ENCODE data around the gene SETSIP. TPM values are rescaled to one million over a fixed set of nuclear protein-coding genes. Genes with fewer than 3 reads are reported as not detected.

Gene SETSIP
- total RNA-seq (2021) = not detected in 2 replicates
- percentile 21 among the genes with signal in this experiment for Bru-seq, nascent RNA
- percentile 21 among the genes with signal in this experiment for BruChase-seq, experiment 1, labeled RNA remaining after a 2-hour chase
- BruChase-seq, experiment 2, labeled RNA remaining after a 6-hour chase = percentile 23 among the genes with signal in this experiment
- long read RNA-seq = 0 reads

- H3K4me2 ChIP-seq = no peak within 1 kb of the TSS
- H2AFZ ChIP-seq = 0 out of 2 replicates have a peak within 1 kb of the TSS, but pooled peaks have one; percentile 44
- H3K79me2 ChIP-seq (ENCODE audit: low read depth) = no peaks in the 10 kb centered on the region
- no peaks in the 10 kb centered on the region for H3K27me3 ChIP-seq (ENCODE audit: insufficient read depth, low read depth)
- TF ChIP-seq EZH2 (IDR thresholded peaks at IDR 0.05; ENCODE audit: low read depth) (no peak), CTCF (conservative IDR thresholded peaks at IDR 0.05) (no peak)
- 0 out of 2 replicates have a peak, but pooled peaks cover 4% of the 10 kb centered on the region for H3K4me1 ChIP-seq (replicated peaks; ENCODE audit: insufficient read depth)
- H3K36me3 ChIP-seq (ENCODE audit: low read depth) = no peaks in the 10 kb centered on the region
- ChIA-PET POLR2A (ENCODE audit: unreplicated experiment) (no interaction called here), CTCF (no interaction called here)
- no peak within 1 kb of the TSS for H3K27ac ChIP-seq
- H3K9me2 ChIP-seq (ENCODE audit: insufficient read depth) = no peaks in the 10 kb centered on the region
- no peaks in the 10 kb centered on the region for H3K9me3 ChIP-seq (ENCODE audit: insufficient read depth, low read depth)
- no peaks in the 10 kb centered on the region for H4K20me1 ChIP-seq (ENCODE audit: insufficient read depth)
- intact Hi-C loops (cut with micrococcal nuclease; ENCODE audit: unreplicated experiment) = no loop called here
- no peak within 1 kb of the TSS for H3K4me3 ChIP-seq
- H3F3A ChIP-seq (ENCODE audit: insufficient read depth, low read depth) = peaks cover 3% of the 10 kb centered on the region; the same call in 1 of the 2 replicates
- BruUV-seq (replicated peaks) = no TSS peak
- DNase-seq = no peak
Measured at GRCh38 chr1:92075311-92075710, at the start of gene SETSIP. TSS of gene SETSIP (minus strand) at chr1:92075411. CDS start at chr1:92075411, 0 bp downstream.

- CTCF ChIA-PET = no interaction called here
- POLR2A ChIA-PET (ENCODE audit: unreplicated experiment) = interaction anchor here (0.9 kb wide), 1 partner anchor 17 kb away, joined by 10 read pairs; no protein-coding TSS in a partner anchor
- BruUV-seq (replicated peaks) = no TSS peak
Measured at GRCh38 chr1:92123868-92124267, 48.7 kb upstream of the SETSIP start.

GRCh38 chr1:92118826-92119225 lies 43.6 kb upstream of the SETSIP start:
- Histone ChIP-seq H2AFZ (no peak overlapping the region), H3K36me3 (ENCODE audit: low read depth) (no peaks in the 10 kb centered on the region), H3F3A (ENCODE audit: insufficient read depth, low read depth) (no peaks in the 10 kb centered on the region), H3K4me3 (no peak overlapping the region), H3K27ac (no peak overlapping the region), H3K4me2 (peak overlapping the region; percentile 26; the same call in 1 of the 2 replicates), H3K79me2 (ENCODE audit: low read depth) (no peaks in the 10 kb centered on the region), H3K4me1 (replicated peaks; ENCODE audit: insufficient read depth) (peaks cover 9% of the 10 kb centered on the region), H3K9me3 (ENCODE audit: insufficient read depth, low read depth) (no peaks in the 10 kb centered on the region), H3K27me3 (ENCODE audit: insufficient read depth, low read depth) (no peaks in the 10 kb centered on the region), H4K20me1 (ENCODE audit: insufficient read depth) (no peaks in the 10 kb centered on the region), H3K9me2 (ENCODE audit: insufficient read depth) (0 out of 2 replicates have a peak, but pooled peaks cover 3% of the 10 kb centered on the region)
- ChIA-PET POLR2A (ENCODE audit: unreplicated experiment) (interaction anchor here (0.6 kb wide), 1 partner anchor 9 kb away, joined by 23 read pairs; no protein-coding TSS in a partner anchor), CTCF (interaction anchor here (0.6 kb wide), 1 partner anchor 1110 kb away, joined by 5 read pairs; no protein-coding TSS in a partner anchor)
- DNase-seq = peak; percentile 8 to 67
- intact Hi-C loops (cut with micrococcal nuclease; ENCODE audit: unreplicated experiment) = no loop called here
- TF ChIP-seq CTCF (conservative IDR thresholded peaks at IDR 0.05) = no peak
- TF ChIP-seq EZH2 (IDR thresholded peaks at IDR 0.05; ENCODE audit: low read depth) = no peak
- no TSS peak for BruUV-seq (replicated peaks)

More at GRCh38 chr1:92123868-92124267, 48.7 kb upstream of the SETSIP start:
- no peaks in the 10 kb centered on the region for H3K9me2 ChIP-seq (ENCODE audit: insufficient read depth)
- H3K27ac ChIP-seq = no peak overlapping the region
- H3K4me3 ChIP-seq = no peak overlapping the region
- H3K4me1 ChIP-seq (replicated peaks; ENCODE audit: insufficient read depth) = peaks cover 4% of the 10 kb centered on the region
- DNase-seq = no peak
- H3K27me3 ChIP-seq (ENCODE audit: insufficient read depth, low read depth) = no peaks in the 10 kb centered on the region
- H3K79me2 ChIP-seq (ENCODE audit: low read depth) = no peaks in the 10 kb centered on the region
- no peaks in the 10 kb centered on the region for H3F3A ChIP-seq (ENCODE audit: insufficient read depth, low read depth)
- H3K9me3 ChIP-seq (ENCODE audit: insufficient read depth, low read depth) = no peaks in the 10 kb centered on the region
- H3K36me3 ChIP-seq (ENCODE audit: low read depth) = no peaks in the 10 kb centered on the region
- no peak overlapping the region for H2AFZ ChIP-seq
- H4K20me1 ChIP-seq (ENCODE audit: insufficient read depth) = no peaks in the 10 kb centered on the region
- intact Hi-C loops (cut with micrococcal nuclease; ENCODE audit: unreplicated experiment) = no loop called here
- H3K4me2 ChIP-seq = no peak overlapping the region
- TF ChIP-seq EZH2 (IDR thresholded peaks at IDR 0.05; ENCODE audit: low read depth) (no peak), CTCF (conservative IDR thresholded peaks at IDR 0.05) (no peak)

Measured in PC-9 (cell line).